GM18909 (cell line): ENCODE results near the gene PCDHB1.
"Not testable (repeated sequence)": the region's sequence is repeated elsewhere in the genome, so short reads cannot be mapped to it uniquely, and the experiment has no call there.

ENCODE experiments used
- ATAC-seq: cut with Tn5 transposase; IDR thresholded peaks from one replicate; pipeline ENCODE4 v1.9.1; 2021; ENCODE audit warnings: mild to moderate bottlenecking; ENCODE audit not compliant: unreplicated experiment, poor library complexity

The PCDHB1 gene

GRCh38 chr5:141077826-141078225, 26.7 kb downstream of the PCDHB1 start:
- ATAC-seq, result no peak

GRCh38 chr5:141082228-141082627, 31.1 kb downstream of the PCDHB1 start:
- no peak for ATAC-seq

- peak; percentile 65 for ATAC-seq
These were observed 33.4 kb downstream of the PCDHB1 start for GRCh38 chr5:141084487-141084989.

- ATAC-seq, result no peak
These were observed 43.5 kb downstream of the PCDHB1 start, which contains the start of gene PCDHB2 for GRCh38 chr5:141094481-141095262. Gene PCDHB2 (plus strand): TSS chr5:141094615. CDS start chr5:141094791, 176 bp downstream.

- no peak for ATAC-seq
These were observed 44.1 kb downstream of the PCDHB1 start for GRCh38 chr5:141095263-141095641.

- ATAC-seq, result not testable (repeated sequence)
These were observed 45.0 kb downstream of the PCDHB1 start for GRCh38 chr5:141096181-141096580.

GRCh38 chr5:141096586-141096985, 45.4 kb downstream of the PCDHB1 start:
- ATAC-seq, result not testable (repeated sequence)

GRCh38 chr5:141100243-141100805, 49.1 kb downstream of the PCDHB1 start, which contains the start of gene PCDHB3:
Gene PCDHB3 (plus strand): TSS chr5:141100473. CDS start chr5:141100650, 177 bp downstream.
- ATAC-seq, result no peak

- ATAC-seq, result no peak
These were observed 49.9 kb downstream of the PCDHB1 start for GRCh38 chr5:141101059-141101458.

- ATAC-seq, result not testable (repeated sequence)
These were observed 50.9 kb downstream of the PCDHB1 start for GRCh38 chr5:141102070-141102469.

- not testable (repeated sequence) for ATAC-seq
These were observed 51.3 kb downstream of the PCDHB1 start for GRCh38 chr5:141102471-141102870.

- no peak for ATAC-seq
These were observed 54.2 kb downstream of the PCDHB1 start for GRCh38 chr5:141105350-141105749.
